Astrocyte of the cerebellum (primary cell): Measurements from ENCODE around the gene NHS.

Experiments used
- DNase-seq: peaks from one replicate; pipeline ENCODE4 v3.0.0-alpha.2; 2011; ENCODE audit warnings: low read depth
- H3K4me3 ChIP-seq: 2 replicates; pipeline ENCODE4 v1.5.1; 2011; ENCODE audit warnings: mild to moderate bottlenecking, low read depth, low read length, moderate library complexity
- in situ Hi-C: cut with HindIII; loops from 2 replicates; pipeline ENCODE4 v1.10.0; 2017; ENCODE audit warnings: low sequenced_read_pairs
- TF ChIP-seq, protein P1 (sequence below): IDR thresholded peaks from 2 replicates; pipeline ENCODE4 v1.5.1; 2012; ENCODE audit warnings: low read length, low read depth, moderate library complexity, mild to moderate bottlenecking; ENCODE audit errors: missing control alignments

NHS gene

DNA sequence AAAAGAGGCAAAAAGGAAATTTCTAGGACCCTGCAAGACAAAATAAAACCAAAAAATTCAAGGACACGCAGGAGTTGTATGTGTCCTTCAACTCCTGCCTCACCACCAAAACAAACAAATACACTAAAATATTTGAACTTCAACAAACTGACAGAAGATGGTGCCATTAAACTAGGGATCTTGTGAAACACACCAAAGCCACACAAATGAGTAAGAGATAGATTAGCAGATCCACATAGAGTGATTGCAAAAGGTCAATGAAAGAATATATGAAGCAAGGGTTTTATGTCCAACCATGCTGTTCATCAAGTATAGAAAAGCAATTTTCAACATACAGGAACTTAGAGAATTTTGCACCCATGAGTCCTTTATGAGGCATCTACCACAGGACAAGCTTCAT lies 322.2 kb downstream of the NHS start:
- TF ChIP-seq, protein P1, sequence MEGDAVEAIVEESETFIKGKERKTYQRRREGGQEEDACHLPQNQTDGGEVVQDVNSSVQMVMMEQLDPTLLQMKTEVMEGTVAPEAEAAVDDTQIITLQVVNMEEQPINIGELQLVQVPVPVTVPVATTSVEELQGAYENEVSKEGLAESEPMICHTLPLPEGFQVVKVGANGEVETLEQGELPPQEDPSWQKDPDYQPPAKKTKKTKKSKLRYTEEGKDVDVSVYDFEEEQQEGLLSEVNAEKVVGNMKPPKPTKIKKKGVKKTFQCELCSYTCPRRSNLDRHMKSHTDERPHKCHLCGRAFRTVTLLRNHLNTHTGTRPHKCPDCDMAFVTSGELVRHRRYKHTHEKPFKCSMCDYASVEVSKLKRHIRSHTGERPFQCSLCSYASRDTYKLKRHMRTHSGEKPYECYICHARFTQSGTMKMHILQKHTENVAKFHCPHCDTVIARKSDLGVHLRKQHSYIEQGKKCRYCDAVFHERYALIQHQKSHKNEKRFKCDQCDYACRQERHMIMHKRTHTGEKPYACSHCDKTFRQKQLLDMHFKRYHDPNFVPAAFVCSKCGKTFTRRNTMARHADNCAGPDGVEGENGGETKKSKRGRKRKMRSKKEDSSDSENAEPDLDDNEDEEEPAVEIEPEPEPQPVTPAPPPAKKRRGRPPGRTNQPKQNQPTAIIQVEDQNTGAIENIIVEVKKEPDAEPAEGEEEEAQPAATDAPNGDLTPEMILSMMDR: no peak

DNA sequence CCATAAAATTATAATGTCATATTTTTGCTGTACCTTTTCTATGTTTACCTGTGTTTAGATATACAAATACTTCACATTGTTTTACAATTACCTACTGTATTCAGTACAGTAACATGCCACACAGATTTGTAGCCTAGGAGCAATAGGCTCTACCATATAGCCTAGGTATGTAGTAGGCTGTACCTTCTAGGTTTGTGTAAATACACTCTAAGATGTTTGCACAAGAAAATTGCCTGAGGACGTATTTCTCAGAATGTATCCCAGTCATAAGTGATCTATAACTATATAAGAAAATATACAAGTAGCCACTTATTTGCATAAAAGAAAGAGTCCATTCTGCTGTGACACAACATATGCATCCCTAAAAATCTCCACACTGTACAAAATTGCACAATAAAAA lies 326.0 kb downstream of the NHS start:
- in situ Hi-C loops: no loop called here
- TF ChIP-seq, protein P1: no peak

More for the DNA sequence above, 322.2 kb downstream of the NHS start:
- in situ Hi-C loops: no loop called here
- H3K4me3 ChIP-seq: no peak overlapping the region
- no peak for DNase-seq

DNA sequence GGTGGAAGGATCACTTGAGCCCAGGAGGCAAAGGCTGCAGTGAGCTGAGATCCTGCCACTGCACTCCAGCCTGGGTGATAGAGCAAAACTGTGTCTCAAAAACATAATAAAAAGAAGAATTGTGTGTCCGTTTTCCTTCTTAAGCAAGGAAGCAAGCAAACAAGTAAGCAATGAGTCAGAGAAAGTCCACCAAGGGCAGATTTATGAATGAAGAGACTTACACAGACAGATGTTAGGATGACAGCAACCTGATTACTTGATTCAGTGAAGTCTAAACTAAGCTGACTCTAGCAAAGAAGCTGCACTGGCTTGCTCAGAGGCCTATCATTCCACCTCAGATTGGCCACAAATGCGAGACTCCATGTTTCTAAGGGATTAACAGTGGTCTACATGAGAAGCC lies 328.2 kb downstream of the NHS start:
- TF ChIP-seq, protein P1: no peak
- in situ Hi-C loops: no loop called here
- no peak for DNase-seq
- H3K4me3 ChIP-seq: no peak overlapping the region

More for the DNA sequence above, 326.0 kb downstream of the NHS start:
- H3K4me3 ChIP-seq: no peak overlapping the region
- DNase-seq: no peak

DNA sequence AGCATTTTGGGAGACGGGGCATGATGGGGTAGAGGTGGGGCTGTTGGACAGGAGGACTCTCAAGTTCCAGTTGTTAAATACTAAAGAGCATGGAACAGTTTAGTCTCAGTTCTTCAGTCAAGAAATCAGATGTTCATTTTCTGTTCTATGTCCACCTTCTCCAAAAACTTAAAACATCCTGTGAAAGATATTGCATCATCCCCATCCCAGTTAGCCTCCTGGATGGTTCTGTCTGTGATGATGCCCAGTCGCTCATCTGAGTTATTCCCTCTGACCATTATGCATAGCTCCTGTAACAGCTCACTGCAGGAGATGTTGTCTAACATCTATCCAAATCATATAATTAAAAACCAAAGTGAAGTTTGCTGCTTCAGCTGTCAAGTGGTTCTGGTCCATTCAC lies 330.2 kb downstream of the NHS start:
- TF ChIP-seq, protein P1: no peak
- in situ Hi-C loops: no loop called here
- no peak overlapping the region for H3K4me3 ChIP-seq
- no peak for DNase-seq

DNA sequence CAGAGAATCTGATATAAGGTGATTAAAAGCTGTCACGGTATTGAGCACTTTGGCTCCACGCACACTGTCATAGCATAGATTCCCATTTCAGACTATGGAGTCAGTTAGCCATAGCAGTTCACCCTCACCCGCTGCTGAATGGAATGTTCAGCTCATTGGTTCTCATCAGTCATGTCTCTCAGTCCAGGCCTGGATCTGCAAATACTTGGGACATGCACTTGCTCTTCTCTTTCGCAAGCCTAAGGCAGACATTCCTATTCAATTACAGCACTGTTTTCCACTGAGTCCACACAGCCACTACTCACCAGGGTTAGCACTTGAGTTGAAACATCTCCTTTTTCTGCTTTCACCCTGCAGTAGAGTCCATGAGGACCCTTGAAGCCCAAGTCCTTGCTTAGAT lies 331.7 kb downstream of the NHS start:
- TF ChIP-seq, protein P1: no peak
- DNase-seq: no peak
- in situ Hi-C loops: no loop called here
- no peak overlapping the region for H3K4me3 ChIP-seq

DNA sequence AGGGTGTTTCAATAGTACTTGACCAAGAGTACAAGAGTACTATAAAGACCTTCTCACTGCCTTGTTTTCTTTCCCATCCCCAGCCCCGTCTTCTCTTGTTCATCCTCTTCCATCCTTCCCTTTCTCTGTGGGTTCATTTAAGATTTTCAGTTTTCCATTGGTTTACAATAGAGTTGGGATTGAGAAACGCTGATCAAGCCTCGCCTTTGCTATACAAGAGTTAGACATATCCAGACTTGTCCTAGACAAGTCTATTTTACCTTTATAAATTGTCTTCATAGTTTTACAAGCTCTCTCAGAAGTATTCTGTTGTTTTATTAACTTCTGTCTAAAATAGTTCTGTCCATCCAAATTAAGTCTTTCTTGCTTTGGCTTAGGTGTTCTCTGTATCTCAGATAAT lies 332.7 kb downstream of the NHS start:
- no peak overlapping the region for H3K4me3 ChIP-seq
- DNase-seq: no peak
- in situ Hi-C loops: no loop called here
- TF ChIP-seq, protein P1: no peak

DNA sequence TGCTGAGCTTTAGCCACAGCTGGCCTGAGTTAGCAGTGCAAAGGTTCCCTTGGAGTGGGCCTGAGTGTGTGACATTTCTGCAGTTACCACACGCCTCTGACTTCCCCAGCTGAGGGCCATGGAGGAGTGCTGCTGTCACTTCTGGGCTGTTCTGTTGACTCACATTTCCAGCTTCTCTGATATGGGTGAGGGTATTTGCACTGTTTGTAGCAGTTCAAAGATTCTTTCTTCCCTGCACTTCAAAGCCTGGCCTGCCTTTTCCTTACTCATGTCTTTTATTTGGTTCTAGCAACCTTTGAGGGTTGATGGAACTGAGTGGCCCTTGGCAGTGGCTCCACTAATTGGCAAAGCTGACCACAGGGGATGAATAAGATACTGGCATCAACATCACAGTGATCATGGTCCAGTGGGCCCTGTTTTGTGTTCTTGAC lies 335.9 kb downstream of the NHS start:
- TF ChIP-seq, protein P1: no peak
- DNase-seq: no peak

More for the DNA sequence above, 335.9 kb downstream of the NHS start:
- H3K4me3 ChIP-seq: no peak overlapping the region
- in situ Hi-C loops: no loop called here
